HG03432 (cell line): ENCODE data around the gene ETFB.
"Not testable (repeated sequence)": the region's sequence is repeated elsewhere in the genome, so short reads cannot be mapped to it uniquely, and the experiment has no call there.

Source experiments
- ATAC-seq: cut with Tn5 transposase; IDR thresholded peaks from one replicate; pipeline ENCODE4 v1.9.1; 2021; ENCODE audit warnings: mild to moderate bottlenecking, moderate library complexity; ENCODE audit not compliant: unreplicated experiment

The ETFB gene

GRCh38 chr19:51365965-51366388, at the start of gene ETFB:
TSS of gene ETFB (minus strand) at chr19:51366388. CDS start at chr19:51366326, 62 bp downstream.
- no peak for ATAC-seq

- no peak for ATAC-seq
These were observed 49.0 kb upstream of the ETFB start for GRCh38 chr19:51415187-51415586.

- ATAC-seq: no peak
These were observed 45.0 kb upstream of the ETFB start for GRCh38 chr19:51410950-51411748.

- no peak for ATAC-seq
These were observed 41.4 kb upstream of the ETFB start for GRCh38 chr19:51407511-51408131.

- no peak for ATAC-seq
These were observed 35.9 kb upstream of the ETFB start for GRCh38 chr19:51402117-51402516.

GRCh38 chr19:51399936-51400335, 33.7 kb upstream of the ETFB start:
- not testable (repeated sequence) for ATAC-seq

GRCh38 chr19:51399231-51399630, 33.0 kb upstream of the ETFB start:
- no peak for ATAC-seq

GRCh38 chr19:51398096-51398704, 32.0 kb upstream of the ETFB start:
- no peak for ATAC-seq

- ATAC-seq: not testable (repeated sequence)
These were observed 31.3 kb upstream of the ETFB start for GRCh38 chr19:51397453-51397852.

GRCh38 chr19:51396175-51396574, 30.0 kb upstream of the ETFB start:
- no peak for ATAC-seq

- peak; percentile 83 for ATAC-seq
These were observed 28.1 kb upstream of the ETFB start for GRCh38 chr19:51394050-51394836.

- ATAC-seq: no peak
These were observed 26.5 kb upstream of the ETFB start for GRCh38 chr19:51392701-51393100.

GRCh38 chr19:51391073-51391611, 25.0 kb upstream of the ETFB start:
- ATAC-seq: no peak

GRCh38 chr19:51389143-51389542, 23.0 kb upstream of the ETFB start:
- no peak for ATAC-seq

- no peak for ATAC-seq
These were observed 21.8 kb upstream of the ETFB start, which contains the start of gene LIM2 for GRCh38 chr19:51387924-51388389. TSS of gene LIM2 (minus strand) at chr19:51387974. CDS start at chr19:51387443, 531 bp downstream.

GRCh38 chr19:51386882-51387520, 20.8 kb upstream of the ETFB start:
- no peak for ATAC-seq

GRCh38 chr19:51382004-51382403, 15.8 kb upstream of the ETFB start:
- ATAC-seq: no peak

GRCh38 chr19:51380379-51380778, 14.2 kb upstream of the ETFB start:
- no peak for ATAC-seq

- ATAC-seq: no peak
These were observed 11.2 kb upstream of the ETFB start for GRCh38 chr19:51377422-51377821.
